ENCODE results near the gene CDH23. TPM values are rescaled to one million over a fixed set of nuclear protein-coding genes. Genes with fewer than 3 reads are reported as not detected.

Gene CDH23
- total and polyA plus RNA-seq, 10 of the 15 experiments (the other 5 are each of a cell fraction or from before 2014, with no cell fraction given) = 0.09 to 0.40 (median 0.15) TPM; not detected in 1

GRCh38 chr10:71637305-71637704 lies 240.6 kb downstream of the CDH23 start:
- FAIRE-seq (no peak), DNase-seq (ENCODE audit: low read depth, low spot score) (no peak), ATAC-seq (no peak)
- ChIA-PET POLR2A (no interaction called here), RAD21 (ENCODE audit: unreplicated experiment) (interaction anchor here (1.3 kb wide), 1 partner anchor 71 kb away, joined by 3 read pairs; no protein-coding TSS in a partner anchor), CTCF (no interaction called here), SMC1A (ENCODE audit: uncharacterized antibody, unreplicated experiment) (interaction anchor here (0.6 to 1.3 kb wide), 3 partner anchors 57 to 804 kb away, joined by 3 to 4 read pairs (median 4); no protein-coding TSS in a partner anchor)
- Histone ChIP-seq H3K27me3 (replicated peaks in 1 of 2; ENCODE audit: control insufficient read depth in 2 of 2, insufficient read depth in 2 of 2, low read length in 1 of 2) (0 out of 4 replicates have a peak, but pooled peaks cover 0 to 1% of the 10 kb centered on the region in 2 experiments), H3K79me2 (ENCODE audit: control insufficient read depth, insufficient read depth, low read length) (no peaks in the 10 kb centered on the region), H3K4me2 (ENCODE audit: control insufficient read depth, insufficient read depth) (no peak overlapping the region), H4K20me1 (ENCODE audit: control insufficient read depth, insufficient read depth) (no peaks in the 10 kb centered on the region), H3K9ac (ENCODE audit: control insufficient read depth, insufficient read depth, low read length) (no peak overlapping the region), H3K4me3 (no peak overlapping the region), H2AFZ (ENCODE audit: control insufficient read depth, low read depth, low read length) (no peak overlapping the region), H3K4me1 (ENCODE audit: control insufficient read depth, insufficient read depth, low read length) (peaks cover 3% of the 10 kb centered on the region), H3K36me3 (ENCODE audit: control insufficient read depth in 2 of 2, insufficient read depth in 2 of 2, low read length in 1 of 2) (no peaks in the 10 kb centered on the region), H3K9me3 (replicated peaks; ENCODE audit: control insufficient read depth, insufficient read depth, low read length) (no peaks in the 10 kb centered on the region), H3K27ac (ENCODE audit: control insufficient read depth, insufficient read depth) (no peak overlapping the region)
- in situ Hi-C loops (cut with MboI) = no loop called here
- TF ChIP-seq KDM1A (IDR thresholded peaks at IDR 0.05; ENCODE audit: borderline replicate concordance) (no peak), RAD51 (IDR thresholded peaks at IDR 0.05) (no peak), DPF2 (IDR thresholded peaks at IDR 0.05) (no peak), BMI1 (IDR thresholded peaks at IDR 0.05; ENCODE audit: borderline replicate concordance) (no peak), BCLAF1 (IDR thresholded peaks at IDR 0.05) (no peak)
- TF ChIP-seq, protein P1, sequence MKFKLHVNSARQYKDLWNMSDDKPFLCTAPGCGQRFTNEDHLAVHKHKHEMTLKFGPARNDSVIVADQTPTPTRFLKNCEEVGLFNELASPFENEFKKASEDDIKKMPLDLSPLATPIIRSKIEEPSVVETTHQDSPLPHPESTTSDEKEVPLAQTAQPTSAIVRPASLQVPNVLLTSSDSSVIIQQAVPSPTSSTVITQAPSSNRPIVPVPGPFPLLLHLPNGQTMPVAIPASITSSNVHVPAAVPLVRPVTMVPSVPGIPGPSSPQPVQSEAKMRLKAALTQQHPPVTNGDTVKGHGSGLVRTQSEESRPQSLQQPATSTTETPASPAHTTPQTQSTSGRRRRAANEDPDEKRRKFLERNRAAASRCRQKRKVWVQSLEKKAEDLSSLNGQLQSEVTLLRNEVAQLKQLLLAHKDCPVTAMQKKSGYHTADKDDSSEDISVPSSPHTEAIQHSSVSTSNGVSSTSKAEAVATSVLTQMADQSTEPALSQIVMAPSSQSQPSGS (IDR thresholded peaks at IDR 0.05; ENCODE audit: low read length) = no peak
- BruUV-seq (replicated peaks) = no TSS peak
- intact Hi-C loops (cut with micrococcal nuclease; ENCODE audit: unreplicated experiment) = no loop called here
- 33% methylated on average over 2 of the region's 2 CpGs for WGBS (ENCODE audit: insufficient coverage, insufficient replicate concordance, low lambda C conversion rate, missing lambda C conversion rate)

Data from GM12878 (cell line).